ENCODE data around the gene PRKCA. TPM values are rescaled to one million over a fixed set of nuclear protein-coding genes. Genes with fewer than 3 reads are reported as not detected.
A peak's percentile ranks its signal among the peaks of the same experiment; 100 is the strongest.

PRKCA gene
- total RNA-seq, 4 donors from 2014 or later, result 24.5 to 61.9 (median 40.8) TPM

DNA sequence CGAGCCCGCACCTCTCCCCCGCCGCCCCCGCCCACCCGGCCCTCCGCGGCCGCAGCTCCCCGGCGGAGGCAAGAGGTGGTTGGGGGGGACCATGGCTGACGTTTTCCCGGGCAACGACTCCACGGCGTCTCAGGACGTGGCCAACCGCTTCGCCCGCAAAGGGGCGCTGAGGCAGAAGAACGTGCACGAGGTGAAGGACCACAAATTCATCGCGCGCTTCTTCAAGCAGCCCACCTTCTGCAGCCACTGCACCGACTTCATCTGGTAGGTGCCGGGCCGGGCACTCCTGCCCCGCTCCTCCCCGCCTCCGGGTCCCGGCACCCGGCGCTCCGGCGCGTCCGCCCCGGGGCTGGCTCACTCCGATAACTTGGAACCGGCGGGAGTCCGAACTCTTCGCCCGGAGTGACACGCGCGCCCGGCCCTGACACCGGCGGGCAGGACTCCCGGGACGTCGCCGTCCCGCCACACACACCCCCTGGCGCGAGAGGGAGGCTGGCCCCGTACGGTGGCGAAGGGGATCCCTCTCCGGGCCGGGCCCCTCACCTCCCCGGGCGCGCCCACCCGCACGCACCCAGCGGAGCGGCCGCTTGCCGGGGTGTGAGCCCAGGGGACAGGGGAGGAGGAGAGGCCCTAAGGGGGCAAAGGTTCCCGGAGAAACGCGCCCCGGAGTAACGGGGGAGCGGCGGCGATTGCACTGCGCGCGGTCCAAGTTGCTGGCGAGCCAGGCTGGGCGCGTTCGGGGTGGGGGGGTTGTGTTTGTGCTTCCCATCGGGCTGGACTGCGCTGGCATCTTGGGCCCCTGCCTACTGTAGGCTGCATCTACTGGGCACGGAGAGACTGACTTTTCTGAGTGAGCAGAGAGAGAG, 581 bp downstream of the PRKCA start:
- peak overlapping the region; percentile 83 to 90 (median 87) for H3K27ac ChIP-seq (replicated peaks in 1 of 4)

DNA sequence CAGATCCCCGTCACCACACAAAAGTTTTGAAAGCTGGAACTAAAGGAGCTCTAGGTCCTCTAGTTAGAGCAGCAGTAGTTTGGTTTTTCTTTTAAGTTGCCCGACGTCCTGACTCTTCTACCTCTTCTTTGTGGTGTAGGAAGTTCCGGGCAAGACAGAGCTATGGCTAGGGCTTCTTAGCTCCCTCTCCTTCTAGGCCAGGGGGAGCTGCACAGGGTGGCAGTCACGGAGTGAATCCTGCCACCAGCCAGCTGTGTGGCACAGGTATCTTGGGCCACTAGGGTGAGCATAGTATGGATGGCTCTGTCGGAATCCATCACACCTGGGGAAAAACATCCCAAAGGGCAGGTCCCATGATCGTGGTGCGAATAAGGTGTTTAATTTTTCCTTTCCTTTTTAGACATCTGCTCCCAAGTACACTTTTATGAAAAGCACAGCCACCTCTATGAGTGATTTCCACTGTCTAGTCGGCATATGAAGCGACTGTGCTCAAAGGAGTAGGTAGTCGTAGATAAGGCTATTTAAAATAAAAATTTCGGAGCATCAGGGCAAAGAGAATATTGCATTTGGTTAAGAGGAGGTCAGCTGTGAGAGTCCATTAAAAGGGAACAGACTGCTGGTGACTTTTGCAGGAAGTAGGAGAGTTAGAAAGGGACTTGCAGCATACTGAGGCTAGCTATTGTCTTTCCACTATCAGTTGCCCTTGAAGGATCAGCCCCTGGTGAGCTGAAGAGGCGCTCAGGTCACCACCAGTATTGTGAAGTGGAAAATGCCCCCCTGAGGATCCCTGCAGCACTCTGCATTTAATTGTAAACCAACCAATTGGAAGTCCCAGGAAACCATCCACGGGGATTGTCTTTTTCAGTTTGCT, 2.1 kb downstream of the PRKCA start:
- no peaks in the 10 kb centered on the region for H3K36me3 ChIP-seq
- peak overlapping the region; percentile 76 to 98 (median 95) for H3K4me3 ChIP-seq
- TF ChIP-seq POLR2A (IDR thresholded peaks at IDR 0.05; ENCODE audit: low read depth) (no peak), EP300 (IDR thresholded peaks at IDR 0.05) (no peak), POLR2AphosphoS5 (IDR thresholded peaks at IDR 0.05) (no peak)
- TF ChIP-seq, protein P1, sequence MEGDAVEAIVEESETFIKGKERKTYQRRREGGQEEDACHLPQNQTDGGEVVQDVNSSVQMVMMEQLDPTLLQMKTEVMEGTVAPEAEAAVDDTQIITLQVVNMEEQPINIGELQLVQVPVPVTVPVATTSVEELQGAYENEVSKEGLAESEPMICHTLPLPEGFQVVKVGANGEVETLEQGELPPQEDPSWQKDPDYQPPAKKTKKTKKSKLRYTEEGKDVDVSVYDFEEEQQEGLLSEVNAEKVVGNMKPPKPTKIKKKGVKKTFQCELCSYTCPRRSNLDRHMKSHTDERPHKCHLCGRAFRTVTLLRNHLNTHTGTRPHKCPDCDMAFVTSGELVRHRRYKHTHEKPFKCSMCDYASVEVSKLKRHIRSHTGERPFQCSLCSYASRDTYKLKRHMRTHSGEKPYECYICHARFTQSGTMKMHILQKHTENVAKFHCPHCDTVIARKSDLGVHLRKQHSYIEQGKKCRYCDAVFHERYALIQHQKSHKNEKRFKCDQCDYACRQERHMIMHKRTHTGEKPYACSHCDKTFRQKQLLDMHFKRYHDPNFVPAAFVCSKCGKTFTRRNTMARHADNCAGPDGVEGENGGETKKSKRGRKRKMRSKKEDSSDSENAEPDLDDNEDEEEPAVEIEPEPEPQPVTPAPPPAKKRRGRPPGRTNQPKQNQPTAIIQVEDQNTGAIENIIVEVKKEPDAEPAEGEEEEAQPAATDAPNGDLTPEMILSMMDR (IDR thresholded peaks at IDR 0.05), result no peak
- 59% methylated on average over 14 of the region's 14 CpGs for WGBS
- H3K27me3 ChIP-seq, result no peaks in the 10 kb centered on the region
- H3K9me3 ChIP-seq, result no peaks in the 10 kb centered on the region
- H3K4me1 ChIP-seq, result peaks cover 6 to 51% (median 45%) of the 10 kb centered on the region in 4 donors
- no peak for DNase-seq (ENCODE audit: extremely low spot score)
- peak overlapping the region; percentile 83 to 90 (median 87) for H3K27ac ChIP-seq (replicated peaks in 1 of 4)
- intact Hi-C loops (cut with DNase I), result loop anchor here (5.0 kb wide), 1 partner anchor 263 kb away; no protein-coding TSS in a partner anchor

More for the DNA sequence above, 581 bp downstream of the PRKCA start:
- Histone ChIP-seq H3K4me1 (peaks cover 6 to 51% (median 45%) of the 10 kb centered on the region in 4 donors), H3K4me3 (peak overlapping the region; percentile 76 to 98 (median 95)), H3K36me3 (no peaks in the 10 kb centered on the region), H3K27me3 (no peaks in the 10 kb centered on the region), H3K9me3 (no peaks in the 10 kb centered on the region)
- TF ChIP-seq, protein P1 (IDR thresholded peaks at IDR 0.05), result no peak
- no peak for TF ChIP-seq POLR2A (IDR thresholded peaks at IDR 0.05; ENCODE audit: low read depth)
- TF ChIP-seq POLR2AphosphoS5 (IDR thresholded peaks at IDR 0.05), result peak in 1 of 2 donors; percentile 52
- no peak for TF ChIP-seq EP300 (IDR thresholded peaks at IDR 0.05)
- WGBS, result 1% methylated on average over 29 of the region's 91 CpGs
- intact Hi-C loops (cut with DNase I), result loop anchor here (5.0 kb wide), 1 partner anchor 264 kb away; no protein-coding TSS in a partner anchor
- DNase-seq (ENCODE audit: extremely low spot score), result no peak

DNA sequence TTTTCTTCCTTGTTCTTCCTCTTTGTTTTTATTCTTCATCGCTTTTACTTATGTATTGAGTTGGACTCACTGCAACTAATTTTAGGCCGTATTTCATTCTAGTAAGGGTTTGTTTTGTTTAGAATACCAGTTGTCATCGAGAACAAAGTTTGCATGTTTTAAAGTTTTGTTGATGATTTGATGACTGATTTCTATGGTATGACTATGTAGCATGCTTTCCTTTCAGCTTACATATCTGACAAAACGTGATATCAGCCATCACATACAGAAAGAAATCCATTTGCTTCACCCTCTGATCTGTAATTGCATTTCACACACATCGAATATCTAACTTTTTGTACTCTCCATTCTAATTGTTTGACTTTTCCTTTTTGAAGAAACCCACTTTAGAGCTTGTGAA, 4.0 kb downstream of the PRKCA start:
- TF ChIP-seq POLR2AphosphoS5 (IDR thresholded peaks at IDR 0.05) (no peak), POLR2A (IDR thresholded peaks at IDR 0.05; ENCODE audit: low read depth) (no peak), EP300 (IDR thresholded peaks at IDR 0.05) (no peak)
- TF ChIP-seq, protein P1 (IDR thresholded peaks at IDR 0.05), result no peak
- no peak for DNase-seq (ENCODE audit: extremely low spot score)
- Histone ChIP-seq H3K4me1 (peaks cover 4 to 66% (median 44%) of the 10 kb centered on the region in 4 donors), H3K27me3 (no peaks in the 10 kb centered on the region), H3K36me3 (no peaks in the 10 kb centered on the region), H3K4me3 (peak overlapping the region in 1 of 4 donors; percentile 76), H3K9me3 (no peaks in the 10 kb centered on the region), H3K27ac (replicated peaks in 1 of 4) (peak overlapping the region; percentile 9 to 90 (median 23))
- 67% methylated on average over 5 of the region's 5 CpGs for WGBS
- intact Hi-C loops (cut with DNase I), result no loop called here

DNA sequence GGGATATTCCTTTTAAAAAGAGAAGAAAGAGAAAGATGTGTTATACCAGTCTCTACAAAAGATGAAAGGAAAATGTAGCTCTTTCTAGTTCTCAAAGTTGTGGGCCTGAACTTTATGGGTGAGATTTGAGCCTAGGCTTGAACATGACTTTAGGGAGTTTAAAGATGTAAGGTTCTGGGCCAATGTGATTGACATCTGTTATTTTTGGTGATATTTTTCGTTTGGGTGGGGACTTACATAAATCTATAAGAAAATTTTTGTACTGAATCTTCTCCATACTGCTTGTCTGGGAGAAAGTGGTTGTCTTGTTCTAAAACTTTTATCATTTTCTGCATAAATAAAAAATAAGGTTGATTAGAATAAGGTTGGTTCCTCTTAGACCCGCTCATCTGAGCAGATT, 4.8 kb downstream of the PRKCA start:
- no peak overlapping the region for H3K27ac ChIP-seq (replicated peaks in 1 of 4)
- DNase-seq (ENCODE audit: extremely low spot score), result no peak
- no peaks in the 10 kb centered on the region for H3K9me3 ChIP-seq
- no peaks in the 10 kb centered on the region for H3K27me3 ChIP-seq
- no peak overlapping the region for H3K4me3 ChIP-seq
- WGBS, result 89% methylated on average over 2 of the region's 2 CpGs
- peaks cover 0 to 63% (median 40%) of the 10 kb centered on the region in 4 donors for H3K4me1 ChIP-seq
- TF ChIP-seq POLR2A (IDR thresholded peaks at IDR 0.05; ENCODE audit: low read depth) (no peak), EP300 (IDR thresholded peaks at IDR 0.05) (no peak), POLR2AphosphoS5 (IDR thresholded peaks at IDR 0.05) (no peak)
- TF ChIP-seq, protein P1 (IDR thresholded peaks at IDR 0.05), result no peak
- no peaks in the 10 kb centered on the region for H3K36me3 ChIP-seq
- intact Hi-C loops (cut with DNase I), result no loop called here
